K562 (cell line): ENCODE measurements around the gene ANKRD13B. TPM values are rescaled to one million over a fixed set of nuclear protein-coding genes. Genes with fewer than 3 reads are reported as not detected.

Experiments
- ATAC-seq: fragments of 200-7000 bp; cut with Tn5 transposase; 3 replicates; pipeline ENCODE4 v1.9.1; 2020; ENCODE audit warnings: moderate library complexity
- BruUV-seq: library from RNA; stranded (reverse); fragments of 400-500 nt; replicated peaks from 2 replicates; lab custom pipeline; 2021; lab: Mats Ljungman, UMichigan
- CTCF ChIA-PET: fragments of 300-600 bp; formaldehyde crosslinking; extraction: SDS; loops from one replicate; lab custom pipeline; 2021; ENCODE audit warnings: low intra/inter-chr PET ratio; lab: Yijun Ruan, JAX
- POLR2A ChIA-PET: fragments of 300-600, 350-650 bp; sonication (Branson Sonifier 250); formaldehyde crosslinking; extraction: SDS; loops from one replicate; lab custom pipeline; 2021; ENCODE audit warnings: antibody characterized with exemption, inconsistent platforms; lab: Yijun Ruan, JAX
- DNase-seq, 4 experiments: peaks; one replicate each; pipeline versions ENCODE4 v3.0.0 to v3.0.0-alpha.2; 2011 to 2018; ENCODE audit warnings: low spot score in 3 of 4, mixed read lengths in 3 of 4; ENCODE audit errors: extremely low read depth in 1 of 4
- FAIRE-seq: peaks from 2 replicates; lab custom pipeline; 2011; peaks lifted over from hg19 to GRCh38; lab: Jason Lieb, UNC
- H2AFZ ChIP-seq: 2 replicates; pipeline ENCODE4 v1.6.0; 2011; ENCODE audit warnings: low read depth, low read length, control low read depth, inconsistent platforms
- H3K27ac ChIP-seq: fragments of 200-600 bp; 3 replicates; pipeline ENCODE4 v1.8.0; 2011; ENCODE audit warnings: low read depth, mild to moderate bottlenecking, control low read depth, inconsistent platforms, low read length, moderate library complexity, mixed read lengths; ENCODE audit errors: extremely low read depth
- H3K27me3 ChIP-seq, 2 experiments: fragments of 300-600 bp in 1 of 2; 2 replicates in 1 of 2; 3 replicates in 1 of 2; pipeline versions ENCODE4 v1.6.0 to v1.8.0; 2011; ENCODE audit warnings: inconsistent platforms in 2 of 2, low read length in 2 of 2, mild to moderate bottlenecking in 1 of 2, mixed read lengths in 1 of 2, moderate library complexity in 1 of 2; ENCODE audit not compliant: control insufficient read depth in 2 of 2, insufficient read depth in 2 of 2
- H3K36me3 ChIP-seq: fragments of 300-600 bp; 3 replicates; pipeline ENCODE4 v1.8.0; 2011; ENCODE audit warnings: mild to moderate bottlenecking, low read length, inconsistent platforms; ENCODE audit not compliant: control insufficient read depth, insufficient read depth
- H3K4me1 ChIP-seq, 2 experiments: fragments of 200-600 bp in 1 of 2; replicated peaks in 1 of 2; 2 replicates in 1 of 2; 3 replicates in 1 of 2; pipeline versions ENCODE4 v1.5.1 to v1.8.0; 2011; ENCODE audit warnings: inconsistent platforms in 2 of 2, low read length in 2 of 2, mild to moderate bottlenecking in 1 of 2, mixed read lengths in 1 of 2, moderate library complexity in 1 of 2; ENCODE audit not compliant: control insufficient read depth in 2 of 2, insufficient read depth in 2 of 2
- H3K4me2 ChIP-seq: 2 replicates; pipeline ENCODE4 v1.6.1; 2011; ENCODE audit warnings: low read length, control low read depth, inconsistent platforms, mixed read lengths; ENCODE audit not compliant: insufficient read depth
- H3K4me3 ChIP-seq: fragments of 200-600 bp; sonication (generic), shearing (Covaris generic); 2 replicates; pipeline ENCODE4 v1.5.1; 2016; ENCODE audit warnings: control low read depth, inconsistent platforms
- H3K79me2 ChIP-seq: fragments of 200-600 bp; 3 replicates; pipeline ENCODE4 v1.8.0; 2011; ENCODE audit warnings: low read length, inconsistent platforms; ENCODE audit not compliant: control insufficient read depth, insufficient read depth
- H3K9ac ChIP-seq, 2 experiments: 2 replicates each; pipeline versions ENCODE4 v1.6.0 to v1.6.1; 2011; ENCODE audit warnings: low read depth in 2 of 2, low read length in 2 of 2, control low read depth in 1 of 2, inconsistent platforms in 1 of 2, mild to moderate bottlenecking in 1 of 2, mixed read lengths in 1 of 2; ENCODE audit not compliant: insufficient read depth in 1 of 2
- H3K9me1 ChIP-seq: one replicate; pipeline ENCODE4 v1.6.0; 2011; ENCODE audit warnings: inconsistent platforms, mild to moderate bottlenecking, low read length, moderate library complexity; ENCODE audit not compliant: control insufficient read depth, insufficient read depth
- H3K9me3 ChIP-seq: replicated peaks from 2 replicates; pipeline ENCODE4 v1.5.1; 2011; ENCODE audit warnings: low read depth, low read length, inconsistent platforms; ENCODE audit not compliant: control insufficient read depth, insufficient read depth
- H4K20me1 ChIP-seq: replicated peaks from 2 replicates; pipeline ENCODE4 v1.6.1; 2011; ENCODE audit warnings: low read length, inconsistent platforms, mixed read lengths; ENCODE audit not compliant: control insufficient read depth, insufficient read depth
- NFIC ChIP-seq: fragments of 450-650 bp; IDR thresholded peaks from 2 replicates; pipeline ENCODE4 v1.6.1; 2017; ENCODE audit warnings: mild to moderate bottlenecking, inconsistent platforms
- POLR2G ChIP-seq: fragments of 200-400 bp; formaldehyde crosslinking; IDR thresholded peaks from 2 replicates; pipeline ENCODE4 v1.6.1; 2017; ENCODE audit warnings: low read depth, mild to moderate bottlenecking, antibody characterized with exemption, low read length, moderate library complexity
- TCF7L2 ChIP-seq: fragments of 150-350 bp; IDR thresholded peaks from 2 replicates; pipeline ENCODE4 v1.6.1; 2016; ENCODE audit warnings: low read depth, mild to moderate bottlenecking, low read length, moderate library complexity
- ZBED1 ChIP-seq: IDR thresholded peaks from 2 replicates; pipeline ENCODE4 v1.6.1; 2014
- WGBS: fragments of 100-300 bp; shearing (Covaris generic); methylation state at CpG from one replicate; pipeline ENCODE4 v1.1.6; 2016; ENCODE audit warnings: low coverage, mixed read lengths; ENCODE audit not compliant: insufficient coverage; ENCODE audit errors: missing lambda C conversion rate; 5-methylcytosine and 5-hydroxymethylcytosine counted together
- in situ Hi-C: fragments of 300-500 bp; cut with MboI; formaldehyde crosslinking; loops from 4 replicates; pipeline ENCODE4 v1.15.0; 2018; ENCODE audit warnings: inconsistent platforms, mixed read lengths
- intact Hi-C: fragments of 100-400 bp; cut with micrococcal nuclease; formaldehyde crosslinking; loops from 2 replicates; pipeline ENCODE4 v1.14.2; 2022
- polyA plus RNA-seq, 8 experiments: library from polyadenylated mRNA; depleted of rRNA in 4 of 8; stranded (reverse) in 5 of 8; unstranded in 3 of 8; fragments of >200 nt; fragmentation: Nextera tagmentation in 2 of 8; fragmentation: Illumina TruSeq in 1 of 8; extraction: Ambion mirVana in 2 of 8; extraction: Trizol in 1 of 8; gene quantifications; 2 replicates each; pipeline versions ENCODE4 v1.2.1 to v1.2.3, GENCODE V29; 2011 to 2014; ENCODE audit warnings: inconsistent platforms in 1 of 8, missing spikeins in 1 of 8
- total RNA-seq, 7 experiments: library from RNA; depleted of rRNA in 6 of 7; stranded (reverse); fragments of >200 nt in 6 of 7; fragmentation: Illumina TruSeq in 2 of 7; extraction: Trizol in 2 of 7; gene quantifications; 2 replicates each; pipeline versions ENCODE4 v1.2.1 to v1.2.3, GENCODE V29; 2011 to 2021; ENCODE audit warnings: low replicate concordance in 1 of 7

The ANKRD13B gene
- total and polyA plus RNA-seq, 9 of the 15 experiments (the other 6 are each of a cell fraction or from before 2014, with no cell fraction given) = 0.15 to 28.1 (median 4.6) TPM

- in situ Hi-C loops = no loop called here
- peak; percentile 56; the same call in 1 of the 2 replicates for TF ChIP-seq NFIC
- TF ChIP-seq ZBED1 = no peak
- ATAC-seq = no peak
- CTCF ChIA-PET = no interaction called here
- no peaks in the 10 kb centered on the region; the same call in 1 of the 2 replicates for H4K20me1 ChIP-seq
- POLR2A ChIA-PET = no interaction called here
- peaks cover 2% of the 10 kb centered on the region for H3K9me1 ChIP-seq
- 81% methylated on average over 13 of the region's 16 CpGs for WGBS
- no peak for DNase-seq
- no peak overlapping the region for H3K4me3 ChIP-seq
- H3K9me3 ChIP-seq = no peaks in the 10 kb centered on the region
- no TSS peak for BruUV-seq
- H3K27ac ChIP-seq = no peak overlapping the region
- H3K27me3 ChIP-seq = no peaks in the 10 kb centered on the region
- peaks cover 12 to 46% of the 10 kb centered on the region in 2 experiments for H3K4me1 ChIP-seq
- H3K9ac ChIP-seq = peak overlapping the region in 1 of 2 experiments; percentile 1; a peak in 2 of 4 replicates
- peaks cover 26% of the 10 kb centered on the region; the same call in 1 of the 3 replicates for H3K36me3 ChIP-seq
- H3K79me2 ChIP-seq = peaks cover 20% of the 10 kb centered on the region
- intact Hi-C loops = no loop called here
- no peak overlapping the region for H2AFZ ChIP-seq
- FAIRE-seq = no peak
- no peak overlapping the region for H3K4me2 ChIP-seq
Measured at GRCh38 chr17:29583324-29584248, 9.3 kb upstream of the ANKRD13B start.

GRCh38 chr17:29584452-29585079 is 8.4 kb upstream of the ANKRD13B start:
- H3K4me2 ChIP-seq = no peak overlapping the region
- peaks cover 2% of the 10 kb centered on the region for H3K9me1 ChIP-seq
- peak overlapping the region in 1 of 2 experiments; percentile 75; a peak in 2 of 4 replicates for H3K9ac ChIP-seq
- peaks cover 24% of the 10 kb centered on the region for H3K79me2 ChIP-seq
- intact Hi-C loops = no loop called here
- FAIRE-seq (no peak), ATAC-seq (no peak), DNase-seq (no peak)
- no peak overlapping the region for H2AFZ ChIP-seq
- 0 out of 2 replicates have a peak, but pooled peaks have one; percentile 4 for TF ChIP-seq POLR2G
- no peak for TF ChIP-seq TCF7L2
- H4K20me1 ChIP-seq = no peaks in the 10 kb centered on the region; the same call in 1 of the 2 replicates
- CTCF ChIA-PET = interaction anchor here (0.6 to 0.8 kb wide), 2 partner anchors 33 to 349 kb away, joined by 3 read pairs; no protein-coding TSS in a partner anchor
- POLR2A ChIA-PET = no interaction called here
- peaks cover 12 to 53% of the 10 kb centered on the region in 2 experiments for H3K4me1 ChIP-seq
- no peak overlapping the region for H3K27ac ChIP-seq
- H3K4me3 ChIP-seq = no peak overlapping the region
- BruUV-seq = no TSS peak
- WGBS = 51% methylated on average over 9 of the region's 12 CpGs
- no peaks in the 10 kb centered on the region for H3K27me3 ChIP-seq
- peaks cover 21% of the 10 kb centered on the region; the same call in 1 of the 3 replicates for H3K36me3 ChIP-seq
- H3K9me3 ChIP-seq = no peaks in the 10 kb centered on the region
- in situ Hi-C loops = no loop called here
